ENCODE data around the gene TGM5.
"Not testable (repeated sequence)": the region's sequence is repeated elsewhere in the genome, so short reads cannot be mapped to it uniquely, and the experiment has no call there.

Gene TGM5

DNA sequence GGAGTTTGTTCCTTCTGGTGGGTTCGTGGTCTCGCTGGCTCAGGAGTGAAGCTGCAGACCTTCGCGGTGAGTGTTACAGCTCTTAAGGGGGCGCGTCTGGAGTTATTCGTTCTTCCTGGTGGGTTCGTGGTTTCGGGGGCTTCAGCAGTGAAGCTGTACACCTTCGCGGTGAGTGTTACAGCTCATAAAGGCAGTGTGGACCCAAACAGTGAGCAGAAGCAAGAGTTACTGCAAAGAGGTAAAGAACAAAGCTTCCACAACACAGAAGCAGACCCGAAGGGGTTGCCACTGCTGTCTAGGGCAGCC is 40.8 kb downstream of the TGM5 start:
- not testable (repeated sequence) for H3K4me3 ChIP-seq (ENCODE audit: low read depth, low read length); H3K4me1 ChIP-seq (ENCODE audit: control insufficient read depth, insufficient read depth, low read length); H3K27ac ChIP-seq (ENCODE audit: low read depth, low read length); H3K9ac ChIP-seq (ENCODE audit: low read depth, low read length); H3K9me3 ChIP-seq (ENCODE audit: control insufficient read depth, insufficient read depth, low read length); H3K36me3 ChIP-seq (ENCODE audit: control insufficient read depth, insufficient read depth, low read length); H3K27me3 ChIP-seq (ENCODE audit: control insufficient read depth, insufficient read depth, low read length)

DNA sequence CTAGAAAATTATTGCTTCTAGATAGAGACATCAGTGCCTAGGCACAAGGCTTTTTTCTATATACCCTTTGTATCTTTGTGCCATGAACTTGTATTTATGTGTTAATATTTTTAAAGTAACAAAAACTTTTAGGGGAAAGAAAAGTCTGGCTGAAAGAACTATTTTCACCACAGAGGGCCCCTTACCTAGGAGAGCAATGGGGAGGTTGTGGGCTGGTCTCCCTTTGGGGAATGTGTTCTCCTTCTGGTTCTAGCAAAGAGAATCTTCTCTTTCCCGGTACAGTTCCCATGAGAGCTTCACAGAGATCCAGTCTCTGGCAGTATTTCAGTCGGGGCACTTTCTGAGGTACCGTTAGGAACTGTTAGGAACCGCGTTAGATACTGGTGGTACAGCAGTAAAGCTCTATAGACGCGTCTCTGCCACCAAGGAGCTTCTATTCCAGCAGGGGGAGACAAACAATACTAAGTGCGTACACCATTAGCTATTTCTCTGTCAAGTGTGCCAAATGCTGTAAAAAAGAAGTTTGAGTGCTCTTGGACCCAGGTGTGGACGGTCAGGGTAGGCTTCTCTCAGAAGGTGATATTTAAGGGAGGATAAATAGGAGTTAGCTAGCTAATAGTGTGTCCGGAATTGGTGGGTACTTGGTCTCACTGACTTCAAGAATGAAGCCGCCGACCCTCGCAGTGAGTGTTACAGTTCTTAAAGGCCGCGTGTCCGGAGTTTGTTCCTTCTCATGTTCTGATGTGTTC is 41.4 kb downstream of the TGM5 start:
- H3K4me3 ChIP-seq (ENCODE audit: low read depth, low read length), result no peak overlapping the region
- no peak overlapping the region for H3K27ac ChIP-seq (ENCODE audit: low read depth, low read length)
- no peak overlapping the region for H3K9ac ChIP-seq (ENCODE audit: low read depth, low read length)
- H3K4me1 ChIP-seq (ENCODE audit: control insufficient read depth, insufficient read depth, low read length), result no peaks in the 10 kb centered on the region
- no peaks in the 10 kb centered on the region for H3K36me3 ChIP-seq (ENCODE audit: control insufficient read depth, insufficient read depth, low read length)
- no peaks in the 10 kb centered on the region for H3K9me3 ChIP-seq (ENCODE audit: control insufficient read depth, insufficient read depth, low read length)
- no peaks in the 10 kb centered on the region for H3K27me3 ChIP-seq (ENCODE audit: control insufficient read depth, insufficient read depth, low read length)

DNA sequence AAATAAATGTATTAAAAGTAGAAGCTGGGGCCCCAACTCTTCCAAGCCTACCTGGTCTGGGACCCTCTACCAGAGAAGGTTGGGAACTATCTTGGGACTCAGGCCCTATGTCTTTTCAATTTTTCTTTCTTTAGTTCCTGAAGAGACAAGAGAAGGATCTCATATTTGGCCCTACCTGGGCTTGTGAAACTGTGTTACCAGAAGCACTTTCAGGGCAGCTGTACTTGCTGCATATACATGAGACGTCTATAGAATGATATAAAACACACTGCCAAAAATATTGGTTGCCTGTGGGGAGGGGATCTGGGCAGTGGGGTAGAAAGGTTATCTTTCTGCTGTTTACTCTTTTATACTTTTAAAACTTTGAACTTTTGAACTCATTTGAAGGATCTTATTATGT is 45.3 kb downstream of the TGM5 start:
- Histone ChIP-seq H3K27ac (ENCODE audit: low read depth, low read length) (no peak overlapping the region), H3K9me3 (ENCODE audit: control insufficient read depth, insufficient read depth, low read length) (no peaks in the 10 kb centered on the region), H3K4me1 (ENCODE audit: control insufficient read depth, insufficient read depth, low read length) (no peaks in the 10 kb centered on the region), H3K4me3 (ENCODE audit: low read depth, low read length) (no peak overlapping the region), H3K36me3 (ENCODE audit: control insufficient read depth, insufficient read depth, low read length) (no peaks in the 10 kb centered on the region), H3K27me3 (ENCODE audit: control insufficient read depth, insufficient read depth, low read length) (no peaks in the 10 kb centered on the region), H3K9ac (ENCODE audit: low read depth, low read length) (no peak overlapping the region)

DNA sequence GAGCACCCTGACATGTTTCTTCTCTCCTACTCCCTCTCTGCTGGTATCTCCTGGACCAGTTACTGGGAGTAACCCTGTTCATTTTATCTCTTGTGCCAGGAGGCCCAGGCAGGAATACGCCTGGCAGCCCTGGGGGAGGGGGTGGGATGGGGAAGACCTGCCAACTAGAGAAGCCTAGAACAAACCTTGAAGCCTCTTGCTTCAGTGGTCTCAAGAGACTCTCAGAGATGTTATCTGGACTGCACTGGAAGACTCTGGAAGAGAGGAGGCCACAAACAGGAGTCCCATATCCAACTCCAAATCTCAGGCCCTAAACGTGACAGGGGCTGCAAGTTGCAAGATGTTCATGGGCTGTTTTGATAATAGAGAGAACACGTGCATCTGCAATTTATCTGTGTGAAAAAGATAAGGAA is 45.7 kb downstream of the TGM5 start, which contains the start of gene EPB42:
Gene EPB42, minus strand, starts transcription at position 28 of the 413 bp plus-strand sequence. CDS start 193 bp downstream, outside the sequence.
- no peaks in the 10 kb centered on the region for H3K4me1 ChIP-seq (ENCODE audit: control insufficient read depth, insufficient read depth, low read length)
- no peaks in the 10 kb centered on the region for H3K27me3 ChIP-seq (ENCODE audit: control insufficient read depth, insufficient read depth, low read length)
- no peaks in the 10 kb centered on the region for H3K9me3 ChIP-seq (ENCODE audit: control insufficient read depth, insufficient read depth, low read length)
- H3K4me3 ChIP-seq (ENCODE audit: low read depth, low read length), result no peak within 1 kb of the TSS
- no peak within 1 kb of the TSS for H3K27ac ChIP-seq (ENCODE audit: low read depth, low read length)
- H3K9ac ChIP-seq (ENCODE audit: low read depth, low read length), result no peak within 1 kb of the TSS
- H3K36me3 ChIP-seq (ENCODE audit: control insufficient read depth, insufficient read depth, low read length), result no peaks in the 10 kb centered on the region

DNA sequence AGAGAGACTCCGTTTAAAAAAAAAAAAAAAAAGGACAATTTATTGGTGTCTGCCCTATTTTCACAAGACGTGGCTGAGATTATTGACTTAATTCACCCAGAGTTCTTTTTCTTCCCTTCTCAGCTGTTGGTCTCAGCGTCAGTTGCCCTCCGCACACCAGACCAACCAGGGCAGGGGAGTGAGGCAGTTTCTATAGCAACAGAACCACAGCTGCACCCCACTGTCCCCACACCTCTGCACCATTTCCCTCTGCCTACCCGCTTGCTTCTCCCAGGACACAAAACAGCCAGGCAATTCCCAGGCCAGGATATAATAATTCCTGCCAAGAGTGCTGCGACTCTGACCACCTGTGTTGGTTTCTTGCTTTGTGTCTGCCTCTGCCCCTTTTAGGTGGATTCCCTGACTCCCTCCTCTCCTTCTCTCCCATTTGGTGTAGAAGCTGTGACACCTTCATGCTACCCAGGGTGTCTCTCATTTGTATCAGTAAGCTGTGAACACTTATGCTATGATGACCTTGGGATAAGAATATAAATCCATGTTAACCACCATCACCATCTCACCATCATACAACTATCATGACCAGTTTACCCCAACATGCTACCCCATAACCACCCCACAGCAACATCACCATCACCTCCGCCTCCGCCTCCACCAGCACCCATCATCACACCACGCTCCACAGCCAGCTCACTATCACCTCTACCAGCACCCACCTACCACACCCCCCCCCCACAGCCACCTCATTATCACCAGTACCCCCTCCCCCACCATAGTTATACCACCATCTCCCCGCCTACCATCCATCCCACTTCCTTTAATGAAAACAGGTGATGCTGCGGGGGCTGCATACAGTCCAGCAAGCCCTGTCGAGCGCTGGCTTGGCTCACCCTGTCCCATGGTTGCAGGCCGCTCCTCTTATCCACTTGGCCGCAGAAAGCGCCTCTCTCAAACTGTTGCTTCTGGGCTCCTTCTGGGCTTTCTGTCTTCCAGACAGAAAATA is 46.5 kb downstream of the TGM5 start:
- Histone ChIP-seq H3K9me3 (ENCODE audit: control insufficient read depth, insufficient read depth, low read length) (no peaks in the 10 kb centered on the region), H3K27me3 (ENCODE audit: control insufficient read depth, insufficient read depth, low read length) (no peaks in the 10 kb centered on the region), H3K9ac (ENCODE audit: low read depth, low read length) (no peak overlapping the region), H3K4me3 (ENCODE audit: low read depth, low read length) (no peak overlapping the region), H3K4me1 (ENCODE audit: control insufficient read depth, insufficient read depth, low read length) (no peaks in the 10 kb centered on the region), H3K36me3 (ENCODE audit: control insufficient read depth, insufficient read depth, low read length) (no peaks in the 10 kb centered on the region), H3K27ac (ENCODE audit: low read depth, low read length) (no peak overlapping the region)

DNA sequence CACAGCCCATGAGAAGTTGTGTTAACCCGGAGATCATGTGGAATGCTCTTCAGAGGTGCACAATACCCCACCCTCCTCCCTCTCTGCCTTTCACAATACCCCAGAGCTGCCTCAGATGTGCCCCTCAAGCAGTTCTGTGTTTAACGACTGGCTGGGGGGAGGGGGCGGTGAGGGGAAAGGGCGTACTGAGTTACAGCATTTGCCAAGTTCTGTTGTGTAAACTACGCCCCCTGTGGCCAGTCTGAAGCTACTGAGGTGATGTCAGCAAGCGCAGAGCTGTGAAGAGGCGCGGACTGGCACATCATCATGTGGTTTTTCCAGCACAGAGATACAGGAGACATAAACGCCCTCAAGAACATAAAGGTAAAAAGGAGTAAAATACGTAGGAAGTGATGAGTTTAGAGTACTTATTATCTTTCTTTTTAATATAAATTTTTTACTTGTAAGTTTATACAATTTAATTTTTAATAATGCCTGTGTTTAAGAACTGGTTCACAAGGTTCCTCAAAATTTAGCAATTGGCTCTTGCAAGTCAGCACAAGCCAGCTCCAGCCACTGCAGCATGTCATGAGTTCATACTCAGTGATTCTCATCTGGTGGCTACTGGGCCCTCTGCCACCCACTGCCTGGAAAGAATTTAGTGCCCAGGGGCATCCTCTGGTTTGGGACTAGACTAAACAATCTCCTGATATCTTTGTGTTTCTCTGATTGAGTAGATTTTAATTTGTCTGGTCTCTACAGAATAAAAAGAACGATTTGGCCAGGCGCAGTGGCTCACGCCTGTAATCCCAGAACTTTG is 47.6 kb downstream of the TGM5 start:
- no peaks in the 10 kb centered on the region; the same call in 1 of the 2 replicates for H3K4me1 ChIP-seq (ENCODE audit: control insufficient read depth, insufficient read depth, low read length)
- H3K36me3 ChIP-seq (ENCODE audit: control insufficient read depth, insufficient read depth, low read length), result no peaks in the 10 kb centered on the region
- H3K27ac ChIP-seq (ENCODE audit: low read depth, low read length), result no peak overlapping the region
- no peak overlapping the region for H3K9ac ChIP-seq (ENCODE audit: low read depth, low read length)
- H3K4me3 ChIP-seq (ENCODE audit: low read depth, low read length), result no peak overlapping the region
- H3K27me3 ChIP-seq (ENCODE audit: control insufficient read depth, insufficient read depth, low read length), result no peaks in the 10 kb centered on the region
- H3K9me3 ChIP-seq (ENCODE audit: control insufficient read depth, insufficient read depth, low read length), result no peaks in the 10 kb centered on the region

DNA sequence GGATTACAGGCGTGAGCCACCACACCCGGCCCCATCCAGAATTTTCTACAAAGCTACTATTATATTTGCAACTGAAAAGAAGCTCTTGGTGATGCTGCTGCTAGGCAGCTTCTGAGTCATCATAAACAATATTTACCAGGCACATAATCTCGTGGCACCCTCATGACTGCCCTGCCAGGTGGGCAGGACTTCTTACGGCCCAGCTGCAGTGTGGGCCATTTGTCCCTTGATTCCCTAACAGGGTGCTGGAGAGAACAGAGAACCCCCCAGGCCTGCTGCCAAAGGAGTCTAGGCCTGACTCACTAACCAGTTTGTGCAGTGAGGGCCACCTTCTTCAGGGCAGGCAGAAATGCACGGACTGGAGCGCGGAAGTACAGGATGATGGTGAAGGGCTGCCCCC is 50.8 kb downstream of the TGM5 start:
- no peaks in the 10 kb centered on the region; the same call in 1 of the 2 replicates for H3K4me1 ChIP-seq (ENCODE audit: control insufficient read depth, insufficient read depth, low read length)
- no peaks in the 10 kb centered on the region for H3K27me3 ChIP-seq (ENCODE audit: control insufficient read depth, insufficient read depth, low read length)
- H3K4me3 ChIP-seq (ENCODE audit: low read depth, low read length), result no peak overlapping the region
- no peaks in the 10 kb centered on the region for H3K36me3 ChIP-seq (ENCODE audit: control insufficient read depth, insufficient read depth, low read length)
- no peak overlapping the region for H3K27ac ChIP-seq (ENCODE audit: low read depth, low read length)
- no peaks in the 10 kb centered on the region for H3K9me3 ChIP-seq (ENCODE audit: control insufficient read depth, insufficient read depth, low read length)
- no peak overlapping the region for H3K9ac ChIP-seq (ENCODE audit: low read depth, low read length)

DNA sequence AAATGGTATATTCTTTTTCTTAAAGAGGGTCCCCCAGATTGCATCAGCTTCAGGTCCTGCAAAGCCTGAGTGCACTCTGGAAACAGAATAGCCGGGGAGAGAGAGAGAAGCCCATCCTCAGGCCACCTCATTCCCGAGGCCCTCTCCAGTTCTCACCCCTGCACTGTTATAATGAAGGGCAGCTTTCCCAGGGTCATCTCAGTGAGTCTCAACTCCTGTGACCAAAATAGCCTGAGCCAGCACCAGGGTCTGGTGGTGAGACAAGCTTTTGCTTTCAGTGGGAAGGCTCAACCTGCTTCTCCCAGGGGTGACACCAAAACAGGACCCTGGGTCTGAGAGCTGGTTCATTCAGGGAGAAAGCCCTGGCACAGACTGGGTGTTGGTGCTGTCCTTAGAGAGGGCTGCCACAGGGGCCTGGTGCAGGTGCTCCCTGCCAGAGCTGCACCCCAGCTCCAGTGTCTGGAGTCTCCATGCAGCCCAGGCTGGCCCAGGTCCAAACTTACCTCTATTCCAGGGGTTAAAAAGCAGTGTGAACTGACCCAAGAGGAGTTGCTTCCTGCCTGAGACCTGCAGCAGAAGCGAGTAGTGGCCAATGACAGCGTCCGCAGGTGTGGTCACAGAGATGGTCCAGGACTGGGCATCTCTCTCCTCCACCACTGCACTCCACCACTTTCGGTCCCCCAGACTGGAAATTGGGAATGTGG is 52.0 kb downstream of the TGM5 start:
- Histone ChIP-seq H3K27me3 (ENCODE audit: control insufficient read depth, insufficient read depth, low read length) (no peaks in the 10 kb centered on the region), H3K9me3 (ENCODE audit: control insufficient read depth, insufficient read depth, low read length) (no peaks in the 10 kb centered on the region), H3K4me1 (ENCODE audit: control insufficient read depth, insufficient read depth, low read length) (no peaks in the 10 kb centered on the region; the same call in 1 of the 2 replicates), H3K4me3 (ENCODE audit: low read depth, low read length) (no peak overlapping the region), H3K9ac (ENCODE audit: low read depth, low read length) (no peak overlapping the region), H3K27ac (ENCODE audit: low read depth, low read length) (no peak overlapping the region), H3K36me3 (ENCODE audit: control insufficient read depth, insufficient read depth, low read length) (no peaks in the 10 kb centered on the region)

DNA sequence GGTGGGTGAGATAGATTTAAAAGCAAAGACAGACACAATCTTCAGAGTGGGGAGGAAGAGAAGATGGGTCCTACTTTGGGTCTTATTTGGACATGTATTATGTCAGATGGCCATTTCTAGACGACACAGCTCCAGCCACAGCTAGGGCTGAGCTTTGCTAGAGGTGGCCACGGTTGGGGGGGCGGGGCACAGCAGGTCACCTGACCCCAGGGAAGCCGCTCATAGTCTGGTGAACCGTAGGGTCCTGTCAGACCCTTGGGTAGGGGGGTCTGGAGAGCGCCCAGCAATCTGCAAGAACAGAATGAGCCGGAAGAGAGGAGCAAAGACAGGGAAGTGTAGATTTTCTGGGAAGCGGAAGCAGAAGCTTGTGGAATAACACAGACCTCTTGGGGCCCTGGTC is 52.6 kb downstream of the TGM5 start:
- Histone ChIP-seq H3K9me3 (ENCODE audit: control insufficient read depth, insufficient read depth, low read length) (no peaks in the 10 kb centered on the region), H3K36me3 (ENCODE audit: control insufficient read depth, insufficient read depth, low read length) (no peaks in the 10 kb centered on the region), H3K4me1 (ENCODE audit: control insufficient read depth, insufficient read depth, low read length) (no peaks in the 10 kb centered on the region; the same call in 1 of the 2 replicates), H3K27ac (ENCODE audit: low read depth, low read length) (no peak overlapping the region), H3K9ac (ENCODE audit: low read depth, low read length) (no peak overlapping the region), H3K27me3 (ENCODE audit: control insufficient read depth, insufficient read depth, low read length) (no peaks in the 10 kb centered on the region), H3K4me3 (ENCODE audit: low read depth, low read length) (no peak overlapping the region)

DNA sequence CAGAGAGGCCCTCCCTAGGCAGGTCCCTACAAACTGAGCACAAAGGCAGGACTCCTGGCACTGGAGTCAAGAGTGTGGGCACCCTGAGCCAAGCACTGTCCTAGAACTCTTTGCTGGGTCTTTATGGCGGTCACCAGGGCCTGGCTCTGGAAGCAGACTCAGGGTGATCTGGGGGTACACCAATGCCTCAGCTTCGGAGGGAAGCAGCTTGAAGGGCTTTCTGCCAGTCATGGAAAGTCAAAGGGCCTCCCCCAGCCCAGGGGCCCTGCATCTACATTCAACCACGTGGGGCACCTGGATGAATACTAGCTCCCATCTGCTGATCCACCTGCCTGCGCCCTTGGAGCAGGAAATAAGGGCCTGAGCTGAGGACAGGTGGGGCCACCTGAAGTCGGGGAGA is 53.3 kb downstream of the TGM5 start:
- Histone ChIP-seq H3K9me3 (ENCODE audit: control insufficient read depth, insufficient read depth, low read length) (no peaks in the 10 kb centered on the region), H3K4me3 (ENCODE audit: low read depth, low read length) (no peak overlapping the region), H3K9ac (ENCODE audit: low read depth, low read length) (no peak overlapping the region), H3K27ac (ENCODE audit: low read depth, low read length) (no peak overlapping the region), H3K27me3 (ENCODE audit: control insufficient read depth, insufficient read depth, low read length) (no peaks in the 10 kb centered on the region), H3K36me3 (ENCODE audit: control insufficient read depth, insufficient read depth, low read length) (no peaks in the 10 kb centered on the region), H3K4me1 (ENCODE audit: control insufficient read depth, insufficient read depth, low read length) (no peaks in the 10 kb centered on the region; the same call in 1 of the 2 replicates)
